Kidney (tissue), 14 donors: ENCODE results near the gene PTPN18. TPM values are rescaled to one million over a fixed set of nuclear protein-coding genes. Genes with fewer than 3 reads are reported as not detected.

Source experiments
- DNase-seq, 5 donors: peaks; one replicate each; pipeline ENCODE4 v3.0.0-alpha.2; 2013 to 2020
- FAIRE-seq: peaks from 2 replicates; lab custom pipeline; 2012; peaks lifted over from hg19 to GRCh38; lab: Jason Lieb, UNC
- H3K27ac ChIP-seq, 2 donors: one replicate each; pipeline ENCODE4 v1.7.0; 2013; ENCODE audit warnings: low read depth in 2 of 2, low read length in 2 of 2, inconsistent platforms in 1 of 2
- H3K27me3 ChIP-seq: one replicate; pipeline ENCODE4 v1.7.1; 2013; ENCODE audit warnings: low read length, inconsistent platforms; ENCODE audit not compliant: control insufficient read depth, insufficient read depth
- H3K36me3 ChIP-seq, 3 donors: one replicate each; pipeline versions ENCODE4 v1.7.0 to v1.7.1; 2013; ENCODE audit warnings: low read length in 3 of 3, control low read depth in 1 of 3, inconsistent platforms in 1 of 3; ENCODE audit not compliant: insufficient read depth in 3 of 3, control insufficient read depth in 2 of 3
- H3K4me1 ChIP-seq, 3 donors: one replicate each; pipeline versions ENCODE4 v1.7.0 to v1.7.1; 2013; ENCODE audit warnings: low read length in 3 of 3, inconsistent platforms in 1 of 3, low read depth in 1 of 3; ENCODE audit not compliant: control insufficient read depth in 2 of 3, insufficient read depth in 2 of 3
- H3K4me3 ChIP-seq, 3 donors: one replicate each; pipeline versions ENCODE4 v1.7.0 to v1.8.1; 2013; ENCODE audit warnings: low read length in 3 of 3, control low read depth in 1 of 3, inconsistent platforms in 1 of 3
- H3K9ac ChIP-seq, 3 donors: one replicate each; pipeline versions ENCODE4 v1.7.0 to v1.7.1; 2013; ENCODE audit warnings: low read length in 3 of 3, control low read depth in 1 of 3, inconsistent platforms in 1 of 3
- H3K9me3 ChIP-seq, 3 donors: one replicate each; pipeline versions ENCODE4 v1.7.0 to v1.7.1; 2013; ENCODE audit warnings: low read length in 3 of 3, control low read depth in 1 of 3, inconsistent platforms in 1 of 3; ENCODE audit not compliant: control insufficient read depth in 2 of 3, insufficient read depth in 1 of 3
- CTCF ChIP-seq: IDR thresholded peaks from 3 replicates; pipeline ENCODE4 v1.5.1; 2012; ENCODE audit warnings: mild to moderate bottlenecking, moderate library complexity, borderline replicate concordance; ENCODE audit not compliant: insufficient read depth; ENCODE audit errors: extremely low read depth
- intact Hi-C: fragments of 100-400 bp; cut with DNase I; formaldehyde crosslinking; loops from one replicate; pipeline ENCODE4 v1.11.1; 2022
- polyA plus RNA-seq: library from polyadenylated mRNA; stranded (reverse); fragments of 350-450 nt; fragmentation: Illumina TruSeq; extraction: RNeasy Lipid Tissue Mini Kit (QIAGEN cat#74804); gene quantifications from one replicate; pipeline ENCODE4 v1.2.3, GENCODE V29; 2014; ENCODE audit warnings: low read depth, low replicate concordance; ENCODE audit not compliant: insufficient read depth
- total RNA-seq: library from RNA; stranded (reverse); fragmentation: NEBNext Ultra II Directional; extraction: Animal tissue kit (Norgen Biotek cat#: 25700); gene quantifications from one replicate; pipeline ENCODE4 v1.2.1, GENCODE V29; 2021
- donor health status: control.
- donor health status: control.
- donor health status: control.
- donor health status: control.
- donor health status: control.
- donor health status: DM: yes; HTN: yes; CAD: no.
- donor health status: Normal renal cell carcinoma (clear cell type).

The PTPN18 gene
- total and polyA plus RNA-seq, 2 donors from 2014 or later: 34.8 to 89.2 TPM

- H3K9me3 ChIP-seq: no peaks in the 10 kb centered on the region
- H3K36me3 ChIP-seq: peaks cover 0 to 3% (median 0%) of the 10 kb centered on the region in 3 donors
- FAIRE-seq: no peak
- TF ChIP-seq CTCF: no peak
- intact Hi-C loops: no loop called here
- H3K27ac ChIP-seq: no peak overlapping the region
- H3K4me3 ChIP-seq: no peak overlapping the region
- peaks cover 0 to 22% (median 4%) of the 10 kb centered on the region in 3 donors for H3K4me1 ChIP-seq
- peak in 1 of 5 donors; percentile 48 for DNase-seq
- no peaks in the 10 kb centered on the region for H3K27me3 ChIP-seq
- H3K9ac ChIP-seq: no peak overlapping the region
These were observed 18.9 kb downstream of the PTPN18 start for GRCh38 chr2:130374587-130375290.

- H3K27ac ChIP-seq: no peak overlapping the region
- intact Hi-C loops: no loop called here
- DNase-seq (peak in 1 of 5 donors; percentile 38), FAIRE-seq (no peak)
- no peaks in the 10 kb centered on the region for H3K9me3 ChIP-seq
- H3K4me3 ChIP-seq: no peak overlapping the region
- no peak overlapping the region for H3K9ac ChIP-seq
- no peaks in the 10 kb centered on the region for H3K27me3 ChIP-seq
- TF ChIP-seq CTCF: no peak
- peaks cover 0 to 22% (median 4%) of the 10 kb centered on the region in 3 donors for H3K4me1 ChIP-seq
- H3K36me3 ChIP-seq: no peaks in the 10 kb centered on the region
These were observed 19.7 kb downstream of the PTPN18 start for GRCh38 chr2:130375291-130376266.

- Histone ChIP-seq H3K4me3 (no peak overlapping the region), H3K9ac (no peak overlapping the region), H3K4me1 (peaks cover 0 to 12% (median 0%) of the 10 kb centered on the region in 3 donors), H3K36me3 (no peaks in the 10 kb centered on the region), H3K27ac (no peak overlapping the region), H3K27me3 (no peaks in the 10 kb centered on the region), H3K9me3 (no peaks in the 10 kb centered on the region)
- FAIRE-seq: no peak
- peak in 1 of 5 donors; percentile 17 for DNase-seq
- intact Hi-C loops: no loop called here
- no peak for TF ChIP-seq CTCF
These were observed 20.8 kb downstream of the PTPN18 start for GRCh38 chr2:130376433-130377293.
